Stimulated activated CD4-positive, alpha-beta T cell treated with anti-CD3 and anti-CD28 coated beads, Interleukin-15, amount 100 ng/mL, for 24 hours (primary cell): Measurements from ENCODE around the gene TDRKH.
"Not testable (repeated sequence)": the region's sequence is repeated elsewhere in the genome, so short reads cannot be mapped to it uniquely, and the experiment has no call there.

Source experiments
- DNase-seq: peaks from one replicate; pipeline ENCODE4 v3.0.0-alpha.2; 2020

TDRKH gene

GRCh38 chr1:151800830-151801229 is 10.5 kb upstream of the TDRKH start:
- no peak for DNase-seq

DNA sequence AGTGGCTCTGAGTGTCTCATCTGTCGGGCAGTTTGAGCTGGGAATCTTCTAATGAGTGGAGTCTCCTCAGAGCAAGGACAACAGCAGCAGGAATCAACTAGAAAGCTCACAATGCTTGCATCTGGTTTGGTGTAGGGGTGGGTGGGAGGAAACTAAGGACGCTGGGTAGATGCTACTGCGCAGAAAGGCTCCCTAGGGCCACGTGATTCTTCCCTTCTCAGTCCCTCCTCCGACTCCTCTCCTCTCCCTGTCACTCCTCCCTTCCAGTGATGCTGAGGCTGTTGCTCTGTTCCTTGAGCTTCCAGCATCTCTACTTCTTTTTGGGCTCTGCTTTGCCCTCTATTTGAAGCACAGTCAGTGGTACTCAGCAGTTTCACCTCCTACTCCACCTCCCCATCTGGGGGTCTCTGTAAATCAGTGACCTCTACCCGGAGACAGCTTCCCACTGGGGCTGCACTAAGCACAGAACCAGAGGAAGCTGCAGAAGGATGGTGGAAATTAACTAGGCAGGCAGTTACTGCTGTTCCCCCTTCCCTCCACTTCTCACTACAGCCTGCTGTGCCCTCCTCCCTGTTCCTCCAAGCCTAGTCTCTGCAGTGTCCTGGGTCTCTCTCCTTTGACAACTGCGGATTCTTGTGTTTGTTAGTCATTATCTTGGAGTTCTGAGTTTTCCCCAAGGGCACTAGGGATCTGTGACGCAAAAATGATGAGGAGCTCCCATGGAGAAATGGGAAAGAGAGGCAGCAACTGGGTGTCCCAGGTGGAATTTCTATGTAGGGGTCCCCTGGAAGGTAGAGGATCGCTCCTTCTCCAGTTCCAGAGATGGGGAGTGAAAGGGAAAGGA is 9.1 kb upstream of the TDRKH start:
- no peak for DNase-seq

DNA sequence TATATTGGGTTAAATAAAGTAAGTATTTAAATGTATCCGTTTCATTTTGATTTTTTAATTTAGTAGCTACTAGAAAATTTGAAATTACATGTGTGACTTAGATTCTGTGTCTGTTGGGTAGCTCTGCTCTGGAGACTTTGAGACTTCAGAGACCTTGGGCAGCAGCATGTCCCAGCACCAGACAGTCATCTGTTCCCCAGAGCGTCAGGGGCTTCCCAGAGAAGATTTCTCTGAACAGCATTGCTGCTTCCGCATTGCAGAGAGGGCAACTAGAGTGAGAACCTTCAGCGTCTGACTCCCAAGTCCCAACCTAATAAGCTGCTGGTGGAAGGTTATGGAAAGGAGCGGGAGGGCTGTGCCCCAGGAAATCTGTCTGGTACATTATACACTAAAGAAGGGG is 8.3 kb upstream of the TDRKH start:
- DNase-seq: no peak

DNA sequence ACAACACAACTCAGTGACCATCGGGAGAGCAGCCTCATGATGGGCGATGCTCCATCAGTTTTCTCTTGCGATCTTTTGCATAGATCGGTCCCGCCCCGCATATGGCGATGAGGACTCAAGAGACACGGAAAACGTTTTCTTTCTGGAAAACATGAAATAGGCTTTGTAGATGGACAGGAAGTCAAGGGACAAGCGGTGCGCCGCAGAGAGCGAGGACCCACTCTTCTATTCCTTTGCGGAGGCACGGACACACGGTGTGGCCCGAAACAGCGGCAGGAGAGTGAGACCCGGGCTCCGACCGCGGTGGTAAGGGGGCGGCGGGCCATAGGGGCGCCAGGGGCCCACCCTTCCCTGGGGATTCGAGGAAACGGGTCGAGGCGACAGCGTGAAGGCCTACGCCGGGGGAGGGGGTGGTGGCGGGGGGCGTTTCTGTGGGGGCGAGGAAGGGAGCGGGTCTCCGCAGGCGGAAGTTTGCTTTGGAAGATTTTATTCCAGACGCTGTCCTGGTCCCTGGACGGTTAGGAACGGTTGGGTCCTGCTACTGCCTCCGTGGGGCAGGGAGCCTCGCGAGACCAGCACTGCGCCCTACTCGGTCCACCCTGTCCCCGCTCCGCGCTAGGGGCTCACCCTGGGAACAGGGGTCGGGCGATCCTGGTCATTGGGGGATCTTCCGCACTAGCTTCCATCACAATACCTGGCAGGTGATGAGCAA is 796 bp upstream of the TDRKH start:
- DNase-seq: peak; percentile 20

DNA sequence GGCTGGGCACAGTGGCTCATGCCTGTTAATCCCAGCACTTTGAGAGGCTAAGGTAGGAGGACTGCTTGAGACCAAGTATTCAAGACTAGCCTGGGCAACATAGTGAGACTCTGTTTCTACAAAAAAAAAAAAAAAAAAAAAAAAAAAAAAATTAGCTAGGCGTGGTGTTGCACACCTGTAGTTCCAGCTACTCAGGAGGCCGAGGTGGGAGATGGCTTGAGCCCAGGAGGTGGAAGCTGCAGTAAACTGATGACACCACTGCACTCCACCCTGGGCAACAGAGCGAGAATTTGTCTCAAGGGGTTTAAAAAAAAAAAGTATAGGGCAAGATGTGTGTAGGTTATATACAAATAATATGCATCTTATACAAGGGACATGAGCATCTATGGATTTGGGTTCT is 2.6 kb downstream of the TDRKH start:
- no peak for DNase-seq

GRCh38 chr1:151783796-151784195 is 6.5 kb downstream of the TDRKH start:
- no peak for DNase-seq

DNA sequence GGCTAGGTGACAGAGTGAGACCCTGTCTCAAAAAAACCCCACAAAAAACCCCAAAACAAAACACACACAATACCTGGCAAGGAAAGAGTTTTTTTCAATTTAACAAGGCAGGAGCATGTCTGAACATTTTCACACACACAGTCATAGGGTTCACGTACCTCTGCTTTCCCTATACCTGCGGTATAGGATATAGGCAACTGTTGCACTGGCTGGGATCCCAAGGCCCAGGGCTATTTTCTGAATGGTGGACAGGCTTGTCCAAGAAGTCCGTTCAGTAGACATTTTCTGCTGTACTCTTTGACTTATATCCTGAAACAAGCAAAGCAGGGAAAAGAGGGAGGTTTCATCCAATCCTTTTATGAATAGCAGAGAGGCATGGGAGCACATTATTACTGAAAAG is 7.6 kb downstream of the TDRKH start:
- no peak for DNase-seq

GRCh38 chr1:151782026-151782425 is 8.3 kb downstream of the TDRKH start:
- not testable (repeated sequence) for DNase-seq

DNA sequence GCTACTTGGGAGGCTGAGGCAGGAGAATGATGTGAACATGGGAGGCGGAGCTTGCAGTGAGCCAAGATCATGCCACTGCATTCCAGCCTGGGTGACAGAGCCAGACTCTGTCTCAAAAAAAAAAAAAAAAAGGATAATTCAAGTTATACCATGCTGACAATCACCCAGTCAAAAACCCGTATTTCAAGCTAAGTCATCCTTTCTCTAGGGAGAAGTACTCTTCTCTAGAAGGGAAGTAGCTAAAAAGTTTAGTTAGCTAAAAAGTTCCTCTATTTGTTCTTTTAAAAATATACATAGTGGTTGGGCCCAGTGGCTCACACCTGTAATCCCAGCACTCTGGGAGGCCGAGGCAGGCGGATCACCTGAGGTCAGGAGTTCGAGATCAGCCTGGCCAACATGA is 9.6 kb downstream of the TDRKH start:
- not testable (repeated sequence) for DNase-seq

DNA sequence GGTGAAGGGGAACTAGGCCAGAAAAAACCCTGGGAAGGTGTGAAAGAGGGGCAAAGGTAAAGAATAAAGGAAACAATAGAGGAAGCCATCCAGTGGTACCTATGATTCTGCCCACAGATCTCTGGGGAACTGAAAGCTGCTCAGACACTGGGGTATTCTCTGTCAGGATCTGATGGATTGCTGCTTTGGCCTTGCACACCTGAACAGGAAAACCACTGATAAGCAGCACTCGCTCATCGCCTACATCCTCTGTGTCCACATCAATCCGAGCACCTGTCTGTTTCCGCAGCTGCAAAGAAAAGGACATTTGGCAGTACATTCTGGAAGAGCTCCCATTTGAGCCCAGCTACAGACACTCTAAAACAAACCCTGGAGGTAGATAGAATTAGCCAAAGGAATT is 10.4 kb downstream of the TDRKH start:
- DNase-seq: no peak

- no peak for DNase-seq
Observed at GRCh38 chr1:151777317-151777716, 13.0 kb downstream of the TDRKH start.

GRCh38 chr1:151776665-151777062 is 13.6 kb downstream of the TDRKH start:
- no peak for DNase-seq

DNA sequence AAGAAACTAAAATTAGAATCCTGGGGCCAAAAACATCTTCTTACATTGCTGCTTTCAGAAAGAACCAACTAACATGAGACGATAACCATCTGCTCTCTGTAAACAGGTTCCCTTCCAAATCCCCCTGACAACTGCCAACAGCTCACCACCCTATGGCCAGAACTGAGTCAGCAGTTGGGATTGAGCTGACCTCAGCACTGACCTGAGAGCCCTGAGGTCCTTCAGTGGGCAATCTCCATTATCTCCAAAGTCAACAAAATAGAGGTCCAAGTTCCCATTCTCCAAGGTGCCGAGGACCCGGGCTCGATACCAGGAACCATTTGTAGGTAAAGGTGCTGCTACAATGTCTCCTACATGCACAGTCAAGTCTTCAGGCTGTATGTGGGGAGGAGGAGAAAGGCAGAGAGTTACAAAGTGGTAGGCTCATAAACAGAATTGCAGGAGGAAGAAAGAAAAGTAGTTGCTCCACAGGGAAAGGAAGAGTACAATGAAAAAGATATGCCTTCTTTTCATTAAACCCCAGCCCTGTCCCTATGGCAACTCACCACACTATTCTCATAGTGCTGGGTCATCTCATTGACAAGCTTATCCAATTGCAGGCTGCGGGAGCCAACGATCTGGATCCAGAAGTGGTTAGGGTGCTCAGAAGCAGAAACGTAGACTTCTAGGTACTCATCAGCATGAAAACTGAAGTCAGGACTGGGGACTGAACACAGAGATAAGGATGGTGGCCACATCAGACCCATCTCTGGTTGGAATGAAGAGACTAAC is 14.2 kb downstream of the TDRKH start:
- no peak for DNase-seq

DNA sequence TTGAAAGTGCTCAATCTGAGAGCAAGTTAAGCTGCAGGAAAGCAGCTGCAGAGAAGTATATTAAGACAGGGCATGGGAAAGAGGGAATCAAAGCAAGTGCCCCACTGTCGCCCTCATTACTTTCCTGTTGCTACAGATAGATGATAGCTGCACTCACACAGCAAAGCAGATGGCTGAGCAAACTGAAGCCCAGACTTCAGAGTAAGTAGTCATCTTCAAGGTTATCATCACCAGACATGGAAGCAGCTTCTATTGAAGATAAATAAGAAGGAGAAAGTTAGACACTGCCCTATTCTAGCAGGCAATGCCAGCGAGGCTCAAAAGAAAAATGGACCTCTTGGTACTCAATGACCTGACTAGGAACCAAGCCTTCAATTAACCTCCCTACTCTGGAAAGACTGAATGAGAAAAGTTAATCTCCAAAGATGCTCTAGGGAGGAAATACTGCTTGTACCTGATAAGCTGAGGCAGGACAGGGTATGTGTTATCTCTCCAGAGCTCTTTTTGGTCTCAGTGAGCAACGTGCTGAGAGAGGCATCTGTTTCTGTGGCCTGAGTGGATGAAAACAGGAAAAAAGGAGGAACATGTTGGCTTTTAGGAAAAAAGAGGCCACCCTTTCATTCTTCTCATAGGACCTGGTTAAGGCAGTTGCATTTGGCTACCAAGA is 15.9 kb downstream of the TDRKH start:
- no peak for DNase-seq

- no peak for DNase-seq
Observed at GRCh38 chr1:151773702-151774101, 16.6 kb downstream of the TDRKH start.

DNA sequence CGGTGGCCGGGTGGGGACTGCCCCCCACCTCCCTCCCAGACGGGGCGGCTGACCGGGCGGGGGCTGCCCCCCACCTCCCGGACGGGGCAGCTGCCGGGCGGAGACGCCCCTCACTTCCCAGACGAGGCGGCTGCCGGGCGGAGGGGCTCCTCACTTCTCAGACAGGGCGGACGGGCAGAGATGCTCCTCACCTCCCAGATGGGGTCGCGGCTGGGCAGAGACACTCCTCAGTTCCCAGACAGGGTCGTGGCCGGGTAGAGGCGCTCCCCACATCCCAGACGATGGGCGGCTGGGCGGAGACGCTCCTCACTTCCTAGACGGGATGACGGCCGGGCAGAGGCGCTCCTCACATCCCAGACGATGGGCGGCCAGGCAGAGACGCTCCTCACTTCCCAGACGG is 21.0 kb downstream of the TDRKH start:
- DNase-seq: not testable (repeated sequence)

GRCh38 chr1:151768351-151769066 is 21.8 kb downstream of the TDRKH start:
- not testable (repeated sequence) for DNase-seq

DNA sequence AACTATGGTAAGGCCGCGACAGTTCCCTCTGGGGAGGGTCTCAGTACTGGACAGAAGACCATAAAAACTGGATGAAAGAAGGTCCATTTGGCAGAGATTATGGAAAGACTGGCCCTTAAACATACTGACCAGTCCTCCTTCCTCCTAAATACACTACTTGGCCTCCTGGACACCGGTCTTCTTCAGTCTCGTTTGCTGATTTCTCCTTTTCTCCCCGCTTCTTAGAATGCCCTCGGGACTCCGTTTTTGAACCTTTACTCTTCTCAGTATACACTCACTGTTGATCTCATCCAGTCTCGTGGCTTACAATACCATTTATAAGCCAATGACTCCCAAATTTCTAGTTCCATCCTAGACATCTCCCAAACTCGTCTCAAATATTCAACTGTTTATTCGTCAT is 26.3 kb downstream of the TDRKH start:
- no peak for DNase-seq

- peak; percentile 92 for DNase-seq
Observed at GRCh38 chr1:151762941-151763921, 27.1 kb downstream of the TDRKH start, which contains the start of gene MRPL9. Gene MRPL9 (minus strand): TSS chr1:151763496. CDS start chr1:151763479, 17 bp downstream.

DNA sequence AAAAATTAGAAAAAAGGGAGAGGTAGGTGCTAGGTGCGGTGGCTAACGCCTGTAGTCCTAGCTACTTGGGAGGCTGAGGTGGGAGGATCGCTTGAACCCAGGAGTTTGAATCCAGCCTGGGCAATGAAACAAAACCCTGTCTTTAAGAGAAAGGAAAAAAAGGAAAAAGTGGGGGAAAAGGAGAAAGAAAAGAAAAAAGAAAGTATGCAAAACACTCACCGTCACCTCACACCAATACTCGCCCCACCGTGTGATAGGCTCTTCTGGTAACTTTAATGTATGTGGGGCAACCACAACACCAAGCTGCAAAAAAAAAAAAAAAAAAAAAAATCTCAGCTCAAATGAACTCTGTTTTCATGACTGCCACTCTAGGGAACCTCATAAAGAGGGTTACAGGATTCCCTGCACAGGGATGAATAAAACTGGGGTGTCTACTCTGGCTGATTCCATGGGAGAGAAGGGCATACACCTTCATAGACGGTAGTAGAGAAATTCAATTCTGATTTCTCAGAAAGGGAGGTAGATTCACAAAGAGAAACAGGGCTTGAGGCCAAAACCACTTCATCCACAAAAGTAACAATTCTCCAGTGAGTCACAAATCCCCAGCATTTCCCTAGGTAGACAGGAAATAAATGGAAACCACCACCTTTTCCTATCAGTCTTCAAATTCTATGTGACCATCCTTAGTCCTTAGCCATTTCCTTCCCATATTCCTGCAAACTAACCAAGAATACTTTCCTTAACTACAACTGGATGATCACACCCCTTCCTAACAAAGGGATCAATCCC is 29.5 kb downstream of the TDRKH start:
- DNase-seq: no peak
